Stimulated activated CD8-positive, alpha-beta memory T cell treated with anti-CD3 and anti-CD28 coated beads, Interleukin-12 subunit alpha, Interleukin-12 subunit beta, amount 100 ng/mL, for 1 hour (primary cell): Measurements from ENCODE around the gene UBE2D1.
"Not testable (repeated sequence)": the region's sequence is repeated elsewhere in the genome, so short reads cannot be mapped to it uniquely, and the experiment has no call there.

Source experiments
- DNase-seq: peaks from one replicate; pipeline ENCODE4 v3.0.0-alpha.2; 2020; ENCODE audit warnings: low read depth

UBE2D1 gene

DNA sequence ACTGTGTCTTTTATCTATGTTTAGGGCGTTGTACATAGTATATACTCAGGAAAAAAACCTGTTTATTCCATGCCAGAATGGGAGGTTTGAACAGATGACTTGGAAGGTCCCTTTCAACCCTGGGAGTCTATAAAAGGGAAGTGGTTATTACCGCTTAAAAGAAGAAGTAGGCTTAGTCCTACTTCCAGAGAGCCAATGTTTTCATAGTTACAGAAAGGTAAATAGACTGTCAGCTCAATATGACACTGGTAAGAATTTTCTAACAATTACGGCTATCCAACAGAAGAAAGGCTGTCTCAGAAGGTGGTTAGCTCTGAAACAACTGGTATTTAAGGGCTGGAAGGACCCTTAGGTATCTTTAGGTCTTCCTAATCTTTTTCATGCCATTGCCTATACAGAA is 49.3 kb downstream of the UBE2D1 start:
- no peak for DNase-seq

GRCh38 chr10:58384544-58384998 is 49.8 kb downstream of the UBE2D1 start:
- no peak for DNase-seq

- DNase-seq = peak; percentile 95
Measured at GRCh38 chr10:58384999-58385783, 50.4 kb downstream of the UBE2D1 start, which contains the start of gene TFAM. TSS of gene TFAM (plus strand) at chr10:58385410. CDS start at chr10:58385548, 138 bp downstream.

- no peak for DNase-seq
Measured at GRCh38 chr10:58385784-58386112, 50.9 kb downstream of the UBE2D1 start.

- DNase-seq = no peak
Measured at GRCh38 chr10:58389024-58389423, 54.2 kb downstream of the UBE2D1 start.

GRCh38 chr10:58393317-58393716 is 58.5 kb downstream of the UBE2D1 start:
- DNase-seq = no peak

- no peak for DNase-seq
Measured at GRCh38 chr10:58394471-58394870, 59.7 kb downstream of the UBE2D1 start.

DNA sequence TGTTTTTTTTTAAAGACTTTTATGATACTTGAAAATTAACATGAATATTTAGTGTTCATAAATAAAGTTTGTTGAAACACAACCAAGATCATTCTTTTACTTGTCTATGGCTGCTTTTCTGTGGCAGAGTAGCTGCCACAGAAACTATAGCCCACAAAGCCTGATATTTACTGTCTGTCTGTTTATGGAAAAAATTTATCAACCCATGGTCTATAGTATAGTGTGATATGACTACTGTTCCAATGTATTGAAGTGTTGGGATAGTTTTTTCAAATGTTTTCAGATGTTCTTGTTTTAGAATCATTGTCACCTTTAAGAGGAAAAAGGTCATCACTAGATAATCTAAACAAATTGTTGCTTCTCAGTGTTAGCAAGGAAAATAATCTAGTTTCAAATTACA is 61.3 kb downstream of the UBE2D1 start:
- DNase-seq = no peak

DNA sequence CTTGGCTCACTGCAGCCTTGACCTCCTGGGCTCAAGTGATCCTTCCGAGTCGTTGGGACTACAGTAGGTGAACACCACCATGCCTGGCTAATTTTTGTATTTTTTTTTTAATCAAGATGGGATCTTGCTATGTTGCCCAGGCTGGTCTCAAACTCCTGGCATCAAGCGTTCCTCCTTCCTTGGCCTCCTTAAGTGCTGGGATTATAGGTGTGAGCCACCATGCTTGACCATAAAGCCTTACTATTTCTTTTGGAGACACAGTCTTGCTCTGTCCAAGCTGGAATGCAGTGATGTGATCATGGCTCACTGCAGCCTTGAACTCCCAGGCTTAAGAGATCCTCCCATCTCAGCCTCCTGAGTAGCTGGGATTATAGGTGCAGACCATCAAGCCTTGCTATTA is 63.0 kb downstream of the UBE2D1 start:
- no peak for DNase-seq

GRCh38 chr10:58399410-58399809 is 64.6 kb downstream of the UBE2D1 start:
- DNase-seq = no peak

DNA sequence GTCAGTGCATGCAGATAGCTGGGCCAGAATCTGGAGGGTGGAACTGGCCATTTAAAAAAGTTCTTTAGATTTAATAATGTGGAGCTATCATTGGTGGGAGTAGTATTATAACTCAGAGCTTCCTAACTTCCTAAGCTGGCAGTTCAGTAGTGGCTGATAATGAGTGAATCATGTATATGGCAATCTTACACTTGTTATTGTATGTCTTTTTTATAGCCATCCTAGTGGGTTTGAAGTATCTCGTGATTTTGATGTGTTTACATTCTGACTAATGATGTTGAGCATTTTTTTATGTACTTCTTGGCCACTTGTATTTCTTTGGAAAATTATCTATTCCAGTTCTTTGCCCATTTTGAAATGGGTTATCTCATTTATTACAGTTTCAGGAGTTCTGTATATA is 65.8 kb downstream of the UBE2D1 start:
- DNase-seq = no peak

DNA sequence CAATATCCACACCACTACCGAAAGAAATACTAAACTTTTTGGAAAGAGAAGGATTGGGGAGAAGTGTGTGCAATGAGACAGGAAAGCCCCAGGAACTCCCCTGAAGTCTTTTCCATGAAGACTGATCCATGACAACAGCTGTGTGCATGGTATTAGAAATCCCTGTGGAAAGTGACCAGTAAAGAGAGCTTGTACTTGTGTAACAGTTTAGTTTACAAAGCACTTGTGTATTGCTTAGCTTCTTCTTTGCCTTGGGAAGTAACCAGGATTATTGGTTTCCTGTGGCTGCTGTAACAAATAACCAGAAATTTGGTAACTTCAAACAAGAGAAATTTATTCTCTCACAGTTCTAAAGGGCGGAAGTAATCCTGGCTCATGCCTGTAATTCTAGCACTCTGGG is 69.2 kb downstream of the UBE2D1 start:
- DNase-seq = no peak

DNA sequence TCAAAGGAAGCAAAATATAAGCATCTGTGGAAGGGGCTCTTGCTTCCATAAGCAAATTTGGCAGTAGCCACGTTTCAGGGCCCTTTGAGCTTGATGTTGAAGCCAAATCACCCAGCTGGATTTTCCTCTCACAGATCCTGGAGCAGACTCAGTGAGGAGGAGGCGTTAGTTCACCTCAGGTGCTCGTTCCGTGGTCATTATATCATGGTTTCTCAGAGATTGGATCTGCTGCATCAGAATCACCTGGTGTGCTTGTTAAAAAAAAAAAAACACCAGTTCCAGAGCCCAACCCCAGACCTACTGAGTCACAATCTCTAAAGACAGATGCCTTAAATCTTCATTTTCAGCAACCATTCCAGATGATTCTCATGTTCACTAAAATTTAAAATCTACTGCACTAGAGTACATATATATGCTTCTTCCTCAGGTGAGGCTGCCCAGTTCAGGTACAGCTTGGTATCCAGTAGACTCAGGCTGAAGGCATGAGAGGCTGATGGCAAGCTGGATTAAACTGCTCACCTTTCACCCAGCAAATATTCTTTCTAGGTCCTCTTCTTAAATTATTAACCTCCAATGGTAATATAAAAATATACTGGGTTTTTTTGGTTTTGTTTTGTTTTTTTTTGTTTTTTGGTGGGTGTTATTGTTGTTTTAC is 75.3 kb downstream of the UBE2D1 start:
- DNase-seq = no peak

DNA sequence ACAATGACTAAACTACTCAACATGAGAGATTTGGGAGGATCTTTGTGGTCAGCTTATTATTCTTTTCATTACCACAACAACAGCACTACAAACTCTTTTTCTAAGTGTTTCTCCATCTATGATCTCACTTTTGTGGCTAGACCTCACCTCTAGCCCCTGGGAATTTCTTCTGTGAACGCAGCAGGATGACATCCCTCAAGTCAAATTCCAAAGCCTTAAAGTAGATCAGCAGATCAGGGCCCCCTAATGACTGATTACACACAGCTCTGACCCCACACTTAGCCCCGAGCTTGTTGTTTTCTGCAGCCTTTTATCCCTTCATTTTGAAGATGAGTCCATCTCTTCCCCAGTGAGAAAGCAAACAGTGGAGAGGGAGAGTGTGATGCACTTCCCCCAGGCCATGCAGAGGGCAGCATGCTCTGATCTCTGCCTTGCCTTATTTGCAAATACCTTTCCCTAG is 77.7 kb downstream of the UBE2D1 start:
- no peak for DNase-seq

DNA sequence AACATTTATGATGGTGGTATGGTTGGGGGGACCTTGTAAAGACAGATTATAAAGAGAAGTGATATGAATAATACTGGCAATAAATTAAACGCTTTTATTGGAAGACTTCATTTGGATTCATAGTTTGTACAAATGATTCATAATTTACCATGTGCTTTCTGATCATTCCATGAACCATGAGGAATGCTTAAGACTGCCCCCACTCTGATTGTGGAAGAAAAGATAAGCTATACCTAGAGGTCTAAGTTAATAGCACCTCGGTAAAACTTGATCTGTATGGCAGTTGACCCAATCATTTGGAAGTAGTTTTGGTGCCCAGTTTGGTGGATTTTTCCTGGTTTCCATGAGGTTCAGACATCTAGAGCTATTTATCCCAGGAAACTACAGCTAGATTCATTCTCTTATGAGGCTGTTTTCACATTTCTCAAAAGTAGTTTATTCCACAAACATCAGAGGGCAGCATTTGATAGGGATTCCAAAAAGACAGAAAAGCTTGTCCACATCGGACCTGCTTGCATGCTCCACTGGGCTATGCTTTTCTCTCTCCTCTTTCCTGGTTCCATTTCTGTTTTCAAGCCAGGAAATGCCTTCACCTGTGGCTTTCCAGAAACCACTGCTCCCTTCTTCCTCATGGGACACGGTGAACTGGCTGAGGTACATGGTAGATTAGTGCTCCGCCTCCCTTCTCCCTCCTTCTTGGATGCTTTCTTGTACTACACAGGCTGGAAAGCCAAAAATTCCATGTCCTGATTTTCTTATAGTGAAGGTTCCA is 79.7 kb downstream of the UBE2D1 start:
- no peak for DNase-seq

- no peak for DNase-seq
Measured at GRCh38 chr10:58415757-58416156, 81.0 kb downstream of the UBE2D1 start.

GRCh38 chr10:58417902-58418301 is 83.1 kb downstream of the UBE2D1 start:
- not testable (repeated sequence) for DNase-seq
